ENCODE results near the gene B4GALNT2. TPM values are rescaled to one million over a fixed set of nuclear protein-coding genes. Genes with fewer than 3 reads are reported as not detected.
A peak's percentile ranks its signal among the peaks of the same experiment; 100 is the strongest.

The B4GALNT2 gene
- polyA plus RNA-seq, 1 experiment = 0.12 TPM

GRCh38 chr17:49216953-49217650 is 84.5 kb downstream of the B4GALNT2 start:
- Histone ChIP-seq H3K36me3 (ENCODE audit: control insufficient read depth, insufficient read depth, low read length) (no peaks in the 10 kb centered on the region), H3K4me3 (ENCODE audit: low read depth, low read length) (no peak overlapping the region), H3K27me3 (ENCODE audit: control insufficient read depth, insufficient read depth, low read length) (no peaks in the 10 kb centered on the region)
- TF ChIP-seq CTCF (IDR thresholded peaks at IDR 0.05; ENCODE audit: insufficient read depth, low read depth, low read length) = no peak
- ChIA-PET CTCF (interaction anchor here (0.9 to 2.5 kb wide), 3 partner anchors 9 to 36 kb away, joined by 3 to 5 read pairs (median 3); no protein-coding TSS in a partner anchor), POLR2A (no interaction called here)
- DNase-seq (ENCODE audit: low read depth) = no peak

GRCh38 chr17:49217651-49218413 is 85.3 kb downstream of the B4GALNT2 start:
- DNase-seq (ENCODE audit: low read depth) = no peak
- no peak for TF ChIP-seq CTCF (IDR thresholded peaks at IDR 0.05; ENCODE audit: insufficient read depth, low read depth, low read length)
- Histone ChIP-seq H3K27me3 (ENCODE audit: control insufficient read depth, insufficient read depth, low read length) (peaks cover 3% of the 10 kb centered on the region; the same call in 1 of the 2 replicates), H3K36me3 (ENCODE audit: control insufficient read depth, insufficient read depth, low read length) (no peaks in the 10 kb centered on the region), H3K4me3 (ENCODE audit: low read depth, low read length) (no peak overlapping the region)
- ChIA-PET CTCF (interaction anchor here (1.0 to 2.5 kb wide), 2 partner anchors 9 to 17 kb away, joined by 4 to 5 read pairs; no protein-coding TSS in a partner anchor), POLR2A (no interaction called here)

- no peak for DNase-seq (ENCODE audit: low read depth)
- POLR2A ChIA-PET = no interaction called here
- TF ChIP-seq CTCF (IDR thresholded peaks at IDR 0.05; ENCODE audit: insufficient read depth, low read depth, low read length) = peak; percentile 37; the same call in 1 of the 2 replicates
- CTCF ChIA-PET = interaction anchor here (1.0 to 2.5 kb wide), 2 partner anchors 8 to 9 kb away, joined by 3 to 5 read pairs; no protein-coding TSS in a partner anchor
- no peak overlapping the region for H3K4me3 ChIP-seq (ENCODE audit: low read depth, low read length)
- H3K27me3 ChIP-seq (ENCODE audit: control insufficient read depth, insufficient read depth, low read length) = peaks cover 13% of the 10 kb centered on the region
- H3K36me3 ChIP-seq (ENCODE audit: control insufficient read depth, insufficient read depth, low read length) = no peaks in the 10 kb centered on the region
Observed at GRCh38 chr17:49218941-49219913, 86.7 kb downstream of the B4GALNT2 start.

- no peak for DNase-seq (ENCODE audit: low read depth)
Observed at GRCh38 chr17:49219987-49220386, 87.4 kb downstream of the B4GALNT2 start.

More at GRCh38 chr17:49219987-49220386, 87.4 kb downstream of the B4GALNT2 start:
- POLR2A ChIA-PET = no interaction called here
- no peaks in the 10 kb centered on the region for H3K36me3 ChIP-seq (ENCODE audit: control insufficient read depth, insufficient read depth, low read length)
- TF ChIP-seq CTCF (IDR thresholded peaks at IDR 0.05; ENCODE audit: insufficient read depth, low read depth, low read length) = no peak
- peaks cover 20% of the 10 kb centered on the region for H3K27me3 ChIP-seq (ENCODE audit: control insufficient read depth, insufficient read depth, low read length)
- H3K4me3 ChIP-seq (ENCODE audit: low read depth, low read length) = no peak overlapping the region
- CTCF ChIA-PET = interaction anchor here (1.0 to 2.5 kb wide), 2 partner anchors 7 to 8 kb away, joined by 3 to 5 read pairs; no protein-coding TSS in a partner anchor
